ENCODE results near the gene FBXO41. TPM values are rescaled to one million over a fixed set of nuclear protein-coding genes. Genes with fewer than 3 reads are reported as not detected.

Gene FBXO41
- total RNA-seq, 1 experiment from 2014 or later: 34.9 TPM

GRCh38 chr2:73265298-73266060, 18.8 kb downstream of the FBXO41 start:
- H3K27ac ChIP-seq (ENCODE audit: low read depth, low read length): no peak overlapping the region
- peaks cover 8 to 33% of the 10 kb centered on the region in 2 experiments for H3K4me1 ChIP-seq (ENCODE audit: control insufficient read depth in 1 of 2, insufficient read depth in 2 of 2, low read length in 2 of 2)
- H3K36me3 ChIP-seq (ENCODE audit: control insufficient read depth in 1 of 2, insufficient read depth in 2 of 2, low read length in 2 of 2): peaks cover 10 to 16% of the 10 kb centered on the region in 2 experiments; a peak in 3 of 4 replicates
- RAD21 ChIA-PET (ENCODE audit: low non-redundant PET in 1 of 2, low total read pairs in 2 of 2, uncharacterized antibody in 2 of 2, unreplicated experiment in 2 of 2): no interaction called here
- H3K9me2 ChIP-seq (ENCODE audit: insufficient read depth): no peaks in the 10 kb centered on the region
- BruUV-seq (replicated peaks): no TSS peak
- H3K27me3 ChIP-seq (ENCODE audit: insufficient read depth, low read length): no peaks in the 10 kb centered on the region
- H3K9ac ChIP-seq (ENCODE audit: low read length): no peak overlapping the region
- ATAC-seq (no peak), DNase-seq (ENCODE audit: low read depth, low spot score) (no peak)
- intact Hi-C loops (cut with micrococcal nuclease): no loop called here
- H3K9me3 ChIP-seq (ENCODE audit: control insufficient read depth in 1 of 2, insufficient read depth in 1 of 2, low read depth in 1 of 2, low read length in 2 of 2): no peaks in the 10 kb centered on the region
- H3K4me3 ChIP-seq (replicated peaks in 1 of 2; ENCODE audit: low read depth in 1 of 2, low read length in 2 of 2): no peak overlapping the region
- H3K4me2 ChIP-seq (ENCODE audit: low read length): no peak overlapping the region
- no peaks in the 10 kb centered on the region for H4K20me1 ChIP-seq (ENCODE audit: insufficient read depth)
- H3K79me2 ChIP-seq (ENCODE audit: insufficient read depth, low read length): peaks cover 30% of the 10 kb centered on the region
- POLR2A ChIA-PET: no interaction called here
- CTCF ChIA-PET: no interaction called here
- no peak overlapping the region for H2AFZ ChIP-seq (ENCODE audit: low read depth, low read length, poor library complexity, severe bottlenecking)
- TF ChIP-seq, protein P1, sequence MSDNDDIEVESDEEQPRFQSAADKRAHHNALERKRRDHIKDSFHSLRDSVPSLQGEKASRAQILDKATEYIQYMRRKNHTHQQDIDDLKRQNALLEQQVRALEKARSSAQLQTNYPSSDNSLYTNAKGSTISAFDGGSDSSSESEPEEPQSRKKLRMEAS (IDR thresholded peaks at IDR 0.05): no peak

DNA sequence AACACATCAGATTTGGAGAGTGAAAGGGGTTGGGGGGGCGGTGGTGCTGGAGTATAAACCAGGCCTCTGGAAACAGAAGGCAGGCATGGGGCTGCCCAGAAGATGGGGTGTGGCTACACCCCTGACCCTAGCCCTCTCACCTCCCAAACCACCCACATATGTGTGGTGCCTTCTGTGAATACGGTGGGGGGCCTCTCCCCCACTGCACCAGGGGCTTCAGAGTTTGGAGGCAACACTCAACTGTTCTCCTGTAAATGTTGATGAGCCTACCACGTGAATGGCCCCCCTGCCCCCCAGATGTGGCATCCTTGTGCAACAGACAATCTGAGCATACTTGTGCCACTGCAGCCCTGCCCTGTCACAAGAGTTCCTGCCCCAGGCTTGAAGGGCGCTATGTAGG, 19.5 kb downstream of the FBXO41 start:
- peaks cover 30% of the 10 kb centered on the region for H3K79me2 ChIP-seq (ENCODE audit: insufficient read depth, low read length)
- ATAC-seq (no peak), DNase-seq (ENCODE audit: low read depth, low spot score) (no peak)
- H3K9me2 ChIP-seq (ENCODE audit: insufficient read depth): no peaks in the 10 kb centered on the region
- H3K27me3 ChIP-seq (ENCODE audit: insufficient read depth, low read length): no peaks in the 10 kb centered on the region
- TF ChIP-seq EZH2 (IDR thresholded peaks at IDR 0.05): no peak
- TF ChIP-seq, protein P1 (IDR thresholded peaks at IDR 0.05): no peak
- no peak for TF ChIP-seq SIN3A (IDR thresholded peaks at IDR 0.05; ENCODE audit: low read depth)
- no peak for TF ChIP-seq SP1 (IDR thresholded peaks at IDR 0.05; ENCODE audit: low read depth)
- no peak for TF ChIP-seq SRF (IDR thresholded peaks at IDR 0.05; ENCODE audit: low read depth)
- no peak for TF ChIP-seq EZH2phosphoT487 (IDR thresholded peaks at IDR 0.05; ENCODE audit: borderline replicate concordance)
- no peak for TF ChIP-seq ELF1 (IDR thresholded peaks at IDR 0.05; ENCODE audit: borderline replicate concordance, low read depth)
- no peak for TF ChIP-seq TCF7L2 (IDR thresholded peaks at IDR 0.05; ENCODE audit: borderline replicate concordance, extremely low read depth, insufficient read depth, insufficient read length)
- TF ChIP-seq EGR1 (IDR thresholded peaks at IDR 0.05; ENCODE audit: low read depth): no peak
- no peak for TF ChIP-seq RAD21 (IDR thresholded peaks at IDR 0.05; ENCODE audit: low read depth)
- TF ChIP-seq FOSL1 (IDR thresholded peaks at IDR 0.05; ENCODE audit: low read depth): no peak
- BruUV-seq (replicated peaks): no TSS peak
- H3K9ac ChIP-seq (ENCODE audit: low read length): no peak overlapping the region
- peaks cover 12 to 17% of the 10 kb centered on the region in 2 experiments; a peak in 3 of 4 replicates for H3K36me3 ChIP-seq (ENCODE audit: control insufficient read depth in 1 of 2, insufficient read depth in 2 of 2, low read length in 2 of 2)
- no peak overlapping the region for H2AFZ ChIP-seq (ENCODE audit: low read depth, low read length, poor library complexity, severe bottlenecking)
- H4K20me1 ChIP-seq (ENCODE audit: insufficient read depth): no peaks in the 10 kb centered on the region
- ChIA-PET CTCF (no interaction called here), POLR2A (no interaction called here), RAD21 (ENCODE audit: low non-redundant PET in 1 of 2, low total read pairs in 2 of 2, uncharacterized antibody in 2 of 2, unreplicated experiment in 2 of 2) (no interaction called here)
- intact Hi-C loops (cut with micrococcal nuclease): no loop called here
- peaks cover 8 to 27% of the 10 kb centered on the region in 2 experiments for H3K4me1 ChIP-seq (ENCODE audit: control insufficient read depth in 1 of 2, insufficient read depth in 2 of 2, low read length in 2 of 2)
- H3K9me3 ChIP-seq (ENCODE audit: control insufficient read depth in 1 of 2, insufficient read depth in 1 of 2, low read depth in 1 of 2, low read length in 2 of 2): no peaks in the 10 kb centered on the region
- H3K4me2 ChIP-seq (ENCODE audit: low read length): no peak overlapping the region
- H3K4me3 ChIP-seq (replicated peaks in 1 of 2; ENCODE audit: low read depth in 1 of 2, low read length in 2 of 2): no peak overlapping the region
- no peak overlapping the region for H3K27ac ChIP-seq (ENCODE audit: low read depth, low read length)
